ENCODE measurements around the gene RCAN2.

DNA sequence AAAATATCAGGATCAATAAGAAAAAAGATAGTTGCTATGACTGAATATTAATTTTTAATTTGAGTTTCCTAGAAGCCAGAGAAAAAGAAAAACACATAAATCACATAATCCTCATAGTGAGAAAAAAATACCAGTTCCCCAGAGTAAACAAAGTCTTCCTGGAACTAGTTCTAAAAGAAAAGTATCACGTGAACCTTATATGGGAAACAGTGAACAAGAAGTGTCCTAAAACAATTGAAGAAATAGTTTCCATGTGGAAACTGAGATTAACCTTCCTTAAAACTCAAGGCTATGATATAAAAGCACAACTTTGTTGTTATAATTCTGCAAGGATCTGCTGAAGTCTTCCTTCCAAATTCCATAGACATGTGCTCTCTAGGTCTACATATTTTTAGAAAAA, 50.6 kb downstream of the RCAN2 start:
- TF ChIP-seq, protein P1, sequence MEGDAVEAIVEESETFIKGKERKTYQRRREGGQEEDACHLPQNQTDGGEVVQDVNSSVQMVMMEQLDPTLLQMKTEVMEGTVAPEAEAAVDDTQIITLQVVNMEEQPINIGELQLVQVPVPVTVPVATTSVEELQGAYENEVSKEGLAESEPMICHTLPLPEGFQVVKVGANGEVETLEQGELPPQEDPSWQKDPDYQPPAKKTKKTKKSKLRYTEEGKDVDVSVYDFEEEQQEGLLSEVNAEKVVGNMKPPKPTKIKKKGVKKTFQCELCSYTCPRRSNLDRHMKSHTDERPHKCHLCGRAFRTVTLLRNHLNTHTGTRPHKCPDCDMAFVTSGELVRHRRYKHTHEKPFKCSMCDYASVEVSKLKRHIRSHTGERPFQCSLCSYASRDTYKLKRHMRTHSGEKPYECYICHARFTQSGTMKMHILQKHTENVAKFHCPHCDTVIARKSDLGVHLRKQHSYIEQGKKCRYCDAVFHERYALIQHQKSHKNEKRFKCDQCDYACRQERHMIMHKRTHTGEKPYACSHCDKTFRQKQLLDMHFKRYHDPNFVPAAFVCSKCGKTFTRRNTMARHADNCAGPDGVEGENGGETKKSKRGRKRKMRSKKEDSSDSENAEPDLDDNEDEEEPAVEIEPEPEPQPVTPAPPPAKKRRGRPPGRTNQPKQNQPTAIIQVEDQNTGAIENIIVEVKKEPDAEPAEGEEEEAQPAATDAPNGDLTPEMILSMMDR (IDR thresholded peaks at IDR 0.05 in 8 of 11, conservative IDR thresholded peaks at IDR 0.05 in 3 of 11) = no peak
- TF ChIP-seq POLR2AphosphoS5 (IDR thresholded peaks at IDR 0.05) = no peak
